NCI-H128 (cell line): Measurements from ENCODE around the gene SLC35F3.
"Not testable (repeated sequence)": the region's sequence is repeated elsewhere in the genome, so short reads cannot be mapped to it uniquely, and the experiment has no call there.

ENCODE experiments used
- DNase-seq: peaks from one replicate; lab custom pipeline; 2025; ENCODE audit not compliant: unreplicated experiment; lab: John Stamatoyannopoulos, UW

The SLC35F3 gene

GRCh38 chr1:234277161-234277868 lies 372.8 kb downstream of the SLC35F3 start:
- no peak for DNase-seq

DNA sequence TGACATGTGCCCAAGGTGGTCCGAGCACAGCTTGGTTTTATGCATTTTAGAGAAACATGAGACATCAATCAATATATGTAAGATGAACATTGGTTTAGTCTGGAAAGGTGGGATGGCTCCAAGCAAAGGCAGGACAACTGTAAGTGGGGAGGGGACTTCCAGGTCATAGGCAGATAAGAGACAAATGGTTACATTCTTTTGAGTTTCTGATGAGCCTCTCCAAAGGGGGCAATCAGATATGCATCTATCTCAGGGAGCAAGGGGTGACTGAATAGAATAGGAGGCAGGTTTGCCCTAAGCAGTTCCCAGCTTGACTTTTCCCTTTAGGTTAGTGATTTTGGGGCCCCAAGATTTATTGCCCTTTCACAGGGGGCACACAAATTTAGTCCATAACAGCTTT lies 374.5 kb downstream of the SLC35F3 start:
- no peak for DNase-seq

DNA sequence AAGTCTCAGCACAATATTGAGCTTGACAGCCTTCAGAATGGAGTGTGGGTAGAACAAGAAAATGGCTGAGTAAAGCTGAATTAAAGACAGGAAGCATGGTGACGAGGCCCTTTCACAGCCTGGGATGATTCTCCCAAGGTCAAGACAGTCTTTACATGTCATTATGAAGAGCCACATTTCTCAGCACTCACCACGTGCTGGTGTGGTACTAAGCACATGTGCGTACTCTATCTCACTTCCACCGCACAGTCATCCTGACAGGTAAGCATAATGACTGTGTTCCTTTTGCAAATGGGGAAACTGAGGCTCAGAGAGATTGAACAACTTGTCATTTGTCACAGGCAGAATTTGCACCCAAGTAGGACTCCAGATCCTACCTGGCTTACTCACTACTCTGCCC lies 376.0 kb downstream of the SLC35F3 start:
- no peak for DNase-seq

DNA sequence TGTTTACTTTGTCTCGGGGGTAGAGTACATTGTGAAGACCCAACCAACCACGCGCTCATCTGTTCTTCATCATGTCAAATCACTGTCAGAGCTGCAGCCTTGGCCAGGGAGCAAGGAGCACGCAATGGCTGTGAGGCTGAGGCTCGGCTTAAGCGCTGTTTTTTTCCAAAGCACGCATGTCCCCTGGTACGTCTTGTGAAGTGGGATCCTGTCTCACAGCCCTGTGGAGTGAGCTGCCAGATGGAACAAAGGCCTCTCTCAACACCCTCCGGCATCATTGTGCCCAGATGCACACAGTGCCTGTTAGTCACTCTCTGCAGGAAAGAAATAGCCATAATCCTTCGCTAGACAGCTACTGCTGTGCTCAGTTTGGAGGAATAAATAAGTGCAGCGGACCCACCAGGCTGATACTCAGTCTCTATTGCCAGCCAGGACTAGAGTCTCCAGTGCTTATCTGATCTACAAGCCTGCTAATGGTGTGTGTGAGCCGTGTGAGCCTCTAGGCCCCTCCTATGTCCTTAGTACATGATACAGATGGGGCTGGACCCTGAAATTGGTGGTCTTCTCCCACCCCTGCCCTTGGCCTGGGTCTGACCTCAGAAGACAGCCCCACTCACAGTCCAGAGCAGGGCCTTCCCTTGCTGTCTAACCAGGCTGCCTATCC lies 377.5 kb downstream of the SLC35F3 start:
- DNase-seq = no peak

DNA sequence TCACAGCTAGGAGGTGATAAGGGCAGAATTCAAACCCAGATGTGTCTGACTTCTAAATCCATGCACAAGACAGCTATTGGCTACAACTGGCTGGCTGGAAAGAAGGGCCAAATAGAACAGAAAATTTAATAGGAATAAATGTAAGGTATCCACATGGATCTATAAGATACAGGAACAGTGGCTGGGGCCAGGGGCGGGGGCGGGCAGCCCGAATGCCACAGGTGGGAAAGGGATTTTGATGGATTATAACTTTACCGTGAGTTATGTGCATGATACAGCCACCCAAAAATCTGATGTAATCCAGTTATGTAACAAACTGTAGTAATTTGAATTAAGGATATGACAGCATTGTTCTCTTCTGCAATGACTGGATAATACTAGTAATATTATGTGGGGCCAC lies 381.7 kb downstream of the SLC35F3 start:
- no peak for DNase-seq

DNA sequence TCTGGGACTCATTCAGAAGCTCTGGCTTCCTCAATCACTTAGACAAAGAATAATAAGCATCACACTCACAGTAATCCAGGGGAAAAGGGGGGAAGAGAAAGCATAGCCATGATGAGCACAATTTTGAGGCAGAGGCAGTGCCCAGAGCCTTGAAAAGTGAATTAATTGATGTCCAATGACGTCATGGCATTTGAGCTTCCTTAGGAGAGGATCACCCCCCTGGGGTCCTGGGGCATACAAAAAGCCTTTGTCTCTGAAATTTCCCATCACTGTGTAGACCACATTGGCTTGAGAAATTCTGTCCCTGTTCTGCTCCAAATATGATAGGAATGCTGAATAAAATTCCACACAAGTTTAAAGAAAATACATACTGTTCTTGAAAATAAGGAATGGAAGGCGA lies 384.5 kb downstream of the SLC35F3 start:
- no peak for DNase-seq

- DNase-seq = no peak
Measured at GRCh38 chr1:234289538-234290305, 385.2 kb downstream of the SLC35F3 start.

GRCh38 chr1:234292011-234292410 lies 387.5 kb downstream of the SLC35F3 start:
- DNase-seq = no peak

- DNase-seq = no peak
Measured at GRCh38 chr1:234292548-234292947, 388.1 kb downstream of the SLC35F3 start.

DNA sequence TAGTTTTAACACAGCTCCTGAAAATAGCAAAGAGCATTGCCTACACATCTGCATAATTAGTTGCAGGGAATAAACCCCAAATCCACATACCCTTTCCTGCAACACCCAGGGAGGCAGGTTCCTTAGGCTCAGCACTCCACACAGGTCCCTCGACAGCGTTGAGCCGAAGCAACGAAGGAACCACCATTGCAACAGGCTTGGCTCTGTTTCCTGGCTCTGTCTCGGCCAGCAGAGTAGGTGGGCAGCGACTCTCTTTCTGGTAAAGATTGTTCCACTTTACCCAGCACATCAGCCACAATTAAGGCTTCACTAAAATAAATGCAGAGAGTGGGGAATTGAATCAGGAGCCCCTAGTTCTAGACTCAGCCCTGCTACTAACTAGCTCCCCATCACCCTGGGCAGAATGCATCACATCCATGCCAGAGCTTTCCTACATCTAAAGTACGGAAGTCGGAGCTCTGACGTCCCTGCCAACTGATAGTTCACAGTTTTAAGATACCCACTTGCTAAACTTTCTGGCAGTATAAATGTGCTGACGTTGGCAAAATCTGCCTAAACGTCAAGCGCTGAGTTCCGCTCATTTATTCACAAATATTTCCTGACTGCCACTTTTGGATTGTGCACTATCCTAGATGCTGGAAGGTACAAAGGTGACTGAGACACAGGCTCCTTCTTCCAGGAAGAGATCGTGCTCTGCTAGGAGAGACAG lies 389.8 kb downstream of the SLC35F3 start:
- no peak for DNase-seq

DNA sequence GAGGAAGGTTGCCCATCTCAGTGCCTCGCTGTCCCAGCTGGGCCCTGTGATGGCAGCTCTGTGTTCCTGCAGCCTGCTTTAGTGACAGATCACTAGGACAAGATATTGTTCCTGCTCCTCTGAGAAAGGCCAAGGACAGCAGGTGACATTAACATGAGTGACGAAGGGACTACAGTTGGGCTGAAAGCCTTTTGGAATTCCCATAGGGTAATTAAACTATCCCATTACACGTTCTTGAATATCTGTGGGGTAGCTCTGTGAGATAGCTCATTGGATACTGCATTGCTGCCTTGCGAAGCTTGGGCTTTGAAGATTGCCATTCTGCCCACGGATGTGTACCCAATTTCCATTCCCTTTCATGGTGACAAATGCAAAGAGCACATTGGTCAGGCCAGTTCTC lies 390.6 kb downstream of the SLC35F3 start:
- DNase-seq = no peak

DNA sequence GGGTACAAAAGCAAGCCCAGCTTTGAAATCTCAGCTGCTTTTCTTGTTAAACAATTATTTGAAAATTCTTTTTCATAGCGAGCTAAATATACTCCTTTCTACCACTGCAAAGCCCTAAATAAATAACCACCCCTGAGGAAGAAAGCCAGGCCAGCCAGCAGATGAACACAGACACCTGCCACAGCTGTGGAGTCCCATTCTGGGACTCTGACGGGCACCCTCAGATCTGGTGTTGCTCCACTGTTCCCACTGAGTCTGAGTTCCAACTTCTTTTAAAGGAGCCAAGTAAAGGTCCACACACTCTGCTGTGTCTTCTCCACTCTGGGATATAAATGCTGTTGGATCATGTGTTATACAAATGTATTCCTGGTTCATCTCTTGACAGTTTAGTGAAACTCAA lies 391.1 kb downstream of the SLC35F3 start:
- no peak for DNase-seq

- no peak for DNase-seq
Measured at GRCh38 chr1:234296496-234296895, 392.0 kb downstream of the SLC35F3 start.

DNA sequence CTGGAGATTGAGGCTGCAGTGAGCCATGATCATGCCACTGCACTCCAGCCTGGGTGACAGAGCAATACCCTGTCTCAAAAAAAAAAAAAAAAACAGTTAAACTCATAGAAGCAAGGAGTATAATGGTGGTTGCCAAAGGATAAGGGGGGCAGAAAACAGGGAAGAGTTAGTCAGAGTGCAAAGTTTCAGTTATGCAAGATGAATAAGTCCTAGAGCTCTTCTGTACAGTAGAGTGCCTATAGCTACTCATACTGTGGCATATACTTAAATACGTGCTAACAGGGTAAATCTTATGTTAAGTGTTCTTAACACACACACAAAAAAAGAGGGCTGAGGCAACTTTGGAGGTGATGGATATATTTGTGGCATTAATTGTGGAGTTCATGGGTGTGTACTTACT lies 393.2 kb downstream of the SLC35F3 start:
- DNase-seq = no peak

- no peak for DNase-seq
Measured at GRCh38 chr1:234300096-234300495, 395.6 kb downstream of the SLC35F3 start.

DNA sequence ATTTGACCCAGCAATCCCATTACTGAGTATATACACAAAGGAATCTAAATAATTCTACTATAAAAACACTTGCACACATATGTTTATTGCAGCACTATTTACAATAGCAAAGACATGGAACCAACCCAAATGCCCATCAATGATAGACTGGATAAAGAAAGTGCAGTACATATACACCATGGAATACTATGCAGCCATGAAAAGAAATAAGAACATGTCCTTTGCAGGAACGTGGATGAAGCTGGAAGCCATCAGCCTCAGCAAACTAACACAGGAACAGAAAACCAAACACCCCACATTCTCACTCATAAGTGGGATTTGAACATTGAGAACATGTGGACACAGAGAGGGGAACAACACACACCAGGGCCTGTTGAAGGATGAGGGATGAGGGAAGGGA lies 397.2 kb downstream of the SLC35F3 start:
- not testable (repeated sequence) for DNase-seq

DNA sequence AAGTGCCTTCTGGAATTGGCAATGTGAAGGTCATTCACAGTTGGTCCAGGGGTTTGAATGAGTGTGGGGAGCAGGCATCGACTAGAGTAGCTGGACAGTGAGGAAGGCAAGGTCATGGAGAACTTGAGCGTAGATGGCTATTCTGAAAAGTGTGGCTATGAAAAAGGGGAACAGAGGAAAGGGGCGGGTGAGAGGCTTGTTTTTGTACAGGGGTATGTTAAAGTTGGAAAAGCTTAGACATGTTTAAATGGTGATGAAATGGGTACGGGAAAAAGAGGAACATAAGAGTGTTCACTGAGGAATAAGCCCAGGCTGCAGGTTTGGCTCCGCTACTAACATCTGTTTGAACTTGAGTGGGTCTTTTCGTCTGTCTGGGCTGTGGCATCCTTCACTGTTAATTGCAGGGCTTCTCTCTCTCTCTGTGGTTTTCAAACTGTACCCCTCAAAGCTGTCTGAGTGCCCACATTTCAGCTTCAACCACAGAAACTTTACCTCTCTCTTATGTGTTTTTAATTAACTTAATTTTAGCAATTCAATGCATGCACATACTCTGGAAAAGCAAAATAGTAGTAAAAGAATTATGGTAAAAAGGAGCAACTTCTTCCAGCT lies 398.0 kb downstream of the SLC35F3 start:
- no peak for DNase-seq

DNA sequence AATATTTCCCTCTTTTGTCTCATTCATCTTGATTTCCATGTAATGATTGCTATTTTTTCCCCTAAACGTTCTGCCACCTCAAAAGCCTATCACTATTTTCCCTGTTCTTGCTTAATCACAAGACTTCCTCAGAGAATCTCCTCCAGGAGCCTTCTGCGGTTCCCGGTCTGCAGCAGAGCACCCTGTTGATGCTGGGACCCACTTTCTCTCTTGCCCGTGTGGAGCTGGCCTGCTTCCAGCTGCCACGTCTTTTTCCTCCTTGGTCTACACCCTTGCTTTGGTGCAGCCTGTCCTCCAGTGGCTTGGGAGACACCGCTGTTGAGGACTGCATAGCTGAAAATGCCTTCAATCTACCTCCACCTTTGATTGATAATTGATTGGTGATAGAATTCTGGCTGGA lies 398.8 kb downstream of the SLC35F3 start:
- DNase-seq = no peak

GRCh38 chr1:234307726-234308125 lies 403.2 kb downstream of the SLC35F3 start:
- DNase-seq = no peak

GRCh38 chr1:234309243-234309597 lies 404.7 kb downstream of the SLC35F3 start:
- DNase-seq = no peak
